ENCODE data around the gene C11orf16.
"Not testable (repeated sequence)": the region's sequence is repeated elsewhere in the genome, so short reads cannot be mapped to it uniquely, and the experiment has no call there.

Gene C11orf16

GRCh38 chr11:8932564-8933180 is at the start of gene C11orf16:
TSS of gene C11orf16 (minus strand) at chr11:8932947. CDS start at chr11:8932308, 639 bp downstream.
- in situ Hi-C loops (cut with HindIII; ENCODE audit: low sequenced_read_pairs), result no loop called here

DNA sequence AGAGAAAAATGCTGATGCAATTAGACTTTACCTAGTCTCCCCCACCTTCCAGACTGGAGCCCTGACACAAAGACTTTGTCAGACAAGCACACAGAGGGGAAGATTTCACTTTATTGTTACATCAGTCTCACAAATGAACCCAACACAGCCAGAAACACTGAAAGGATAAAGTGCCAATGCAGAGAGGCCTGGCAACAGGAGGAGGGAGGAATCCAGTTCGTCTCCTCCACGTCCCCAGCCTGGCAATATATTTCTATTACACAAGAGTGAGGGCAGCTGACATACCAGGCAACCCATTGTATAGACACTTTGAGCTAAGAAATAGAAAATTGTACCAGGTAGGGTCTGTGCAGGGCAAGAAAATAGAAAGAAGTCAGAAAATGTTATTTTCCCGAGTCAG is 47.7 kb upstream of the C11orf16 start:
- in situ Hi-C loops (cut with HindIII; ENCODE audit: low sequenced_read_pairs), result no loop called here

DNA sequence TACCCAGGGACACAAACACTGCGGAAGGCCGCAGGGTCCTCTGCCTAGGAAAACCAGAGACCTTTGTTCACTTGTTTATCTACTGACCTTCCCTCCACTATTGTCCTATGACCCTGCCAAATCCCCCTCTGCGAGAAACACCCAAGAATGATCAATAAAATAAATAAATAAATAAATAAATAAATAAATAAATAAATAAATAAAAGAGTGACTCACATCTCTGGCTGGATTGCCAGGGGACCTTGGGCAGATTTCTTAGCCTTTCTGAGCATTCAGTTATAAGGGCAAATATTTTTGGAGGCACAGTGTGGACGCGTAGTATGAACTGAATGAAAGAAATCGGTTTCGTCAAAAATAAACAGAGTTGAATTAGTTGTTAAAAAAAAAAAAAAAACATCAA is 46.6 kb upstream of the C11orf16 start:
- in situ Hi-C loops (cut with HindIII; ENCODE audit: low sequenced_read_pairs), result not testable (repeated sequence)

DNA sequence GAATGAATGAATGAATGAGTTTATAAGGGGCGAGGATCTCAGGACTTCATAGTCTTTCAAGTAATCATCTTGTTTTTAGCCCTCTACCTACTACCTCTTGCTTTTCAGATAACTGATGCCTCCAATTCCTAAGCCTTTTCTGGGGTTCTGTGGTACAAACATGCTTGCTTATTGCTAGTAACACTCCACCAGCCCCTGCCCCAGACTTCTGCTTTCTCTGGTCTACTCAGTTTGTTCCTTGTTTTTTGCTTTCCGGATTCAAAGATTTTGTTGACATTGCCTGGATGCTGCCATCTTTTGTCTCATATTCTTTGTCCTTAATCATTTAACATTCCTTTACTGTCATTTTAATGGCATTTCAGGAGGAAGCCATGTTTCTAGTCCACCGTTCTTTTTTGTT is 40.4 kb upstream of the C11orf16 start:
- in situ Hi-C loops (cut with HindIII; ENCODE audit: low sequenced_read_pairs), result no loop called here

DNA sequence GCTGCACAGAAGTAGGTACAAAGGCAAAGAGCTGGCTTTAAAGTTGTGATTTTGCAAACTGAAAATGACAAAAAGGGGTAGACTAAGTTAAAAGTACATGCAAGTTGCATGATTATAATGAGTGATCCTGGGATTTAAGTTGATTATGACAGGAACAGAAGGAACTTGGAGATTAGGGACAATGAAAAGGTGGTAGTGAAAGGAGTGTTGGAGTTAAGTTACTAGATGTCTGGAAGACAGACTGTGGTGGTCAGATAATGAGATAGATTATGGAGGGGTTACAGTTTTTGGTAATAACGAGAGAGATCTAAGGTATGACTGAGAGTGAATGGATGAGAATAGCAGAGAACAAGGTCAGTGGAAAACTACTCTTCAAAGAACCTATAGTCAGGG is 39.2 kb upstream of the C11orf16 start:
- in situ Hi-C loops (cut with HindIII; ENCODE audit: low sequenced_read_pairs), result no loop called here

DNA sequence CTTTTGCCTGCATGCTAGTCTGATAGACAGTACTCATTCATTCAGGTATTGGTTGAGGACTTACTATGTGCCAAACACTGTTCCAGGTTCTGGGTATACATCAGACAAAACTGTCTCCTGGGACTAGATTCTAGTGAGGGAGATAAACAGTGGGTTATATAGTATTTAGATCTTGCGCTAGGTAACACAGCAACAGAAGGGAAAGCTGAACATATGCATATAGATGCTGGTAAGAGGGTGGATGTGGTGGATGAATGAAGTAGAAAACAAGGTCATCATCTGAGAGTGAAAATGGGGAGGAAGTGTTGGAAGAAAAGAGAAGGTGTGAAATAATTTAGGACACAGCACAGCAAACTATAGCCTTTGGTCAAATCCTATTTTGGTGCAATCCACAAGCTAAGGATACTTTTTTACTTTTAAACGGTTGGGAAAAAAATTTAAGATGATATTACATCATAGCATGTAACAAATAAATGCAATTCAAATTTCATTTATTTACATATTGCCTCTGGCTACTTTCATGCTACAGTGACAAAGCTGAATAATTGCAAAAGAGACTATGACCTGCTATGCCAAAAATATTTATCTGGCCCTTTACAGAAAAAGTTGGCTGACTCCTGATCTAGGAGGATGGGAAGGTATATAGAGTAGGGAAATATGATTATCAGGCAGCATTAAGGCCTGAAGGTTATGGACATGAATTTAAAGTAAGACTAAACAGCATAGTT is 38.6 kb upstream of the C11orf16 start:
- in situ Hi-C loops (cut with HindIII; ENCODE audit: low sequenced_read_pairs), result no loop called here

DNA sequence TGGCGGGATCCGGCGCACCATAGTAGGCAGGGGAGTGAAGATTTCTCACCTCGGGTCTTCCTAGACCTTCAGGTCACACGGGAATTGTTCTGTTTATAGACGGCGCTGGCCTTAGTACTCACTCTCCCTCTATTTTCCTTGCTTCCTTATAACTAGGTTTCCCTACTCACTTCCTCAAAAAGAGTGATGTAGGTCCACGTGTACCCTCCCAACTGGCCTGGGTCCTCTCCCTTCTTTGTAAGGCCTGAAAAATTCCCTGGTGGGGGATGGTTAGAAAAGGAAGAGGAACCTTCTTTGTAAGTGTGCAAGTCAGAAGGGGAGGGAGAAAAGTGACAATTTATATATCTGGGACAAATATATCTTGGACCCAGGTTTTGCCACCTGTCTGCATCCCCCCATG is 34.4 kb upstream of the C11orf16 start:
- in situ Hi-C loops (cut with HindIII; ENCODE audit: low sequenced_read_pairs), result no loop called here

GRCh38 chr11:8964324-8965320 is 31.9 kb upstream of the C11orf16 start, which contains the start of gene TMEM9B:
TSS of gene TMEM9B (minus strand) at chr11:8964442. CDS start at chr11:8964313, 129 bp downstream.
- in situ Hi-C loops (cut with HindIII; ENCODE audit: low sequenced_read_pairs), result no loop called here

DNA sequence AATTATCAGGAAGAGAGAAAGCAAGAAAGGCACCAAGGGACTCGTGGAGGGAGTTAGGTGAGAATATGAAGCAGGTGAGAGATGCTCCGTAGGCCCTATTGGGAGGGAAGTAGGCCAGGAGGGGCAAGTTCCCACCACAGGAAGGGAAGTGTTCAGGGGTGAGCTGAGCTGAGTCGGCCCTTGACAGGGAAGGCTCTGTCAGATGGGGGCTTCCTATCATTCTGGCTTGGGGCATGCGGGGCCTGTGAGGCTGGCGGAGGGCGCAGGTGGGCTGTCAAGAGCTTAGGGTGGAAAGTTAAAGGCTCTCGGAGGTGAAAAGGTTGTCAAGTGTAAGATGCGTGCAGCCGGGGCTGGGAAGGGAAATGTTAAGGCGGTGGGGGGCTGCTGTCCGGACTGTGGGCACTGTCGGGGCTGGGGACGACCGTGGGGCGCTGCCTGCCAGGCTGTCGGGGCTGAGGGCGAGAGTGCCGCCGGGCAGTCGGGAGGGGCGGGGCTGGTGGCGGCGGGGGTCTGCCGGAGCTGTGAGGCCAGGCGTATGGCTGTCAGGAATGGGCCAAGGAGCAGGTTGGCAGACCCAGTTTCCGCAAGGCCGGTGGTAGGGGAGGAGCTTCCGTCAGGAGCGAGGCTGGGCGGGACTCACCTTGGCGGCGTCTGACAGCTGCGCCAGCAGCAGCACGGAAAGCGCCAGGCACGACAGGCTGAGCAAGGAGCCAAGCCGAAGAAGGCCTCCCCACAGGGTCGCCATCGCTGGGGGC is 31.0 kb upstream of the C11orf16 start:
- in situ Hi-C loops (cut with HindIII; ENCODE audit: low sequenced_read_pairs), result no loop called here

DNA sequence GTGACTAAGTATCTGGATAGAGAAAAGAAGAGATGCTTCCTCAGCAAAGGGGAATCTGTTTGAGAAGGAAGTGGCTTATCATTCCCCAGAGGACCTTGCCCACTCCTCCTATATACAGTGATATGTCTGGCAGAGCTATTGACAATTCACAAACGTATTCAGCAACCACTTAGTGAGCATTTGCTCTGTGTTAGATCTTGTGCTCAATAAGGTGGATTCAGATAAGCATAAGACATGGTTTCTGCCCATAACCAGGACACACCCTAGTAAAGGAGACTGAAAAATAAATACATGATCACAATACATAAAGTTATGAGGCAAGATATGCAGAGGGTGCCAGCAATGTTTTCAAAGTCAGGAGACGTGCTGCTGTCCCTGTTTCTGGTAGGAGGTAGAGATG is 30.1 kb upstream of the C11orf16 start:
- in situ Hi-C loops (cut with HindIII; ENCODE audit: low sequenced_read_pairs), result no loop called here

DNA sequence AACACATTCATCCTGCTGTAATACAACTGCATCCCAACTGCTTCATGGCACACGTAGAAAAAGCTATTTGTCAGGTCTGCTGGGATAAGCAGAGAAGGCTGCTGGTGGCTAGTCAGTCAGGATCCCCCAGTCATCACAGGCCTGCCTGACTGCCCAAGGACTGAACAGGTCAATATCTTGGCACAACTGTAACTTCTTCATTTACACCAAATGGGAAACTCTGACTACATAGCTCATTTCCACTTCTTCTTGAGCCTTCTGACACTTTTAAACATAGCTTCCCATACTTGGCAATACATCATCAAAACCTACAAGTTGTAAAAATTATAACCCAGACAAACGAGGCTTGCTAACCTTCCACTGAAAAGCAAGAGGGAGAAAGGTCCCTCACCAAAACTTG is 28.7 kb upstream of the C11orf16 start:
- in situ Hi-C loops (cut with HindIII; ENCODE audit: low sequenced_read_pairs), result no loop called here

DNA sequence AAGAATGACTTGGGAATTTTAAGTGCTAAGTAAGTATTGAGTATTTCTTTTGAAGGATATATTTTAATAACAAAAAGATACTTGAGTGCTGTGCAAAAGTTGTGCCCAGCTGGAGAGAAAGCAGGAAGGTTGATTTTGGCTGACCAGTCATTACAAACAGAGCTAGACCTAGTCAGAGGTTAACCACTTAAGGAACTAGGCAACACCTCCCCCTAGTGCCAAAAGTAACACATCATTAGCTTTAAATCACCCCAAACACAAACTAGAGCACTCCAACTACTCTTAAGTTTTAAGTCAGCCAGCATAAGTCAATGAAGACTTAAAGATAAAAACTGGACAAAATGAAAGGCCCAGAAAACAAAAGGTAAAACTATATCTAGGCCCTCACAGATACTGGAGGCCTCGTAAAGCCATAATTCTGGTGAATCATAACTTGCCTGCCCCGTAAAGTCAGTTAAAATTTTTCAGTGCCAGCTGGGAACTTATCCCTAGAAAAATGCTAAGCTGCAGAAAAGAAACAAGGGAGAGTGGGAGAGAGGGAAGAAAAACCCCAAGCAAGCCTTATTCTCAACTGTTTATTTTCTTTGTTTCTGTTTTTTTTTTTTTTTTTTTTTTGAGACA is 26.9 kb upstream of the C11orf16 start:
- in situ Hi-C loops (cut with HindIII; ENCODE audit: low sequenced_read_pairs), result no loop called here

DNA sequence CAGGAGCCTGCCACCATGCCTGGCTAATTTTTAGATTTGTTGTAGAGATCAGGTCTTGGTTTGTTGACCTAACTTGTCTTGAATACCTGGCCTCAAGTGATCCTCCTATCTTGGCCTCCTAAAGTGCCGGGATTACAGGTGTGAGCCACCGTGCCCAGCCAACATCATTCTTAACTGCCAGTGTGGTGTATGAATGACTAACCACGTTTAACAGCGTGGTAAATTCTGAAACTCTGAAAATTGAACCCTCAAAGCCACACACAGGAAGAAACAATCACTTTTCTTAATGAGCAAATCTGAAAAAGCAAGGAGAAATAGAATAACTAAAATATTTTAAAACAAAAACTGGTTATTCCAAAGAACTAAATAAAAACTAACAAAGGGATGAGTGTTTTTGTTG is 24.1 kb upstream of the C11orf16 start:
- in situ Hi-C loops (cut with HindIII; ENCODE audit: low sequenced_read_pairs), result no loop called here

DNA sequence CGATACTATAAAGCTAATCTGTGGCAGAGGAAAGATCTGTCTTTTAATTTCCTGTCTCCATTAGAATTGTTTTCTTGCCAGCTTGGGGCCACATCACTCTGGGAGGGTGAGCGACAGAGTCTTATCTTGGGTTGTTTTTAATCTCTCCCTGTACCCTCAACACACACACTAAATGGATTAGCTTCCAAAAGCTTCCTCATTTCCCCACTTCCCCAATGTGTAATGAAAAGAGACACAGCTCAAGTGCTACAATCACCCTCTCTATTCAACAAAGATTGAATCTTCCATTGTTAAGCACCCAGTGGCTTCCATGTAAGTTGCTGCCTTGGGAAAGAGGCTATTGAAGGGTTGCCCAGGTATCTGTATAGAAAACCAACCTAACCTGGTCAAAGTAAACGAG is 16.1 kb upstream of the C11orf16 start:
- in situ Hi-C loops (cut with HindIII; ENCODE audit: low sequenced_read_pairs), result loop anchor here (5.0 kb wide), 1 partner anchor 62 kb away; no protein-coding TSS in a partner anchor

DNA sequence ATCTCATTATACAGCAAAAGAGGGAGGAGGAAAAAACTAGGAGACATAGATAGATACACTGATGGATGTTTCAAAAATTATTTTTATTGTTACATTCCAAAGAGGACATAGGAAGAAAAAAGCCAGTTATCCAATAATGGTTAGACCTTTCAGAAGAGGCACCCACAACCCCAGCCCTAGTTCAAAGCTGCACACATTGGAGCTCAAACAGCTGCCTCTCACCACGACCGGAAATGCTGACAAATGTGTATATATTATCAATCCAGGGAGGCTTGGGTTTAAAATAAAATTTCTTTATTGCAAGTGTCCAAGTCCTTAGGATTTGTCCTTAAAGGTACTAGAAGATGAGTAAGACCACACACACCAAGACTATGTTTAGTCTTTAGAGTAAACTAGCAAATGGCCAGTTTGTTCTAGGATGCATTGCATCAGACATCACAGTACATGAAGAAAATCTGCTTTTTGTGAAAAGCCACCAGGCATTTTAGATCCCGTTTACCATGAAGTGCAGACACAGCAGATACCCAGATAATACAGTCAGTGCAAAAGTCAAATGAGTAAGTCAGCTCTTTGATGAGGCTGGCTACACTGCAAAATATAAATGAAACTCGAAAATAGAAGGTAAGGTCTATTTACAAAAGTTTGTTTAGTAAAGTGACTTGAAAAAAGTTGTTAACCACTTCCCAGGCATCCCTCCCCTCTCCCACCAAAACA is 14.6 kb upstream of the C11orf16 start:
- in situ Hi-C loops (cut with HindIII; ENCODE audit: low sequenced_read_pairs), result loop anchor here (5.0 kb wide), 1 partner anchor 60 kb away; no protein-coding TSS in a partner anchor

GRCh38 chr11:8942518-8943066 is 9.8 kb upstream of the C11orf16 start, which contains the start of gene ASCL3:
TSS of gene ASCL3 (minus strand) at chr11:8943016. CDS start at chr11:8938161, 4,855 bp downstream.
- in situ Hi-C loops (cut with HindIII; ENCODE audit: low sequenced_read_pairs), result no loop called here

DNA sequence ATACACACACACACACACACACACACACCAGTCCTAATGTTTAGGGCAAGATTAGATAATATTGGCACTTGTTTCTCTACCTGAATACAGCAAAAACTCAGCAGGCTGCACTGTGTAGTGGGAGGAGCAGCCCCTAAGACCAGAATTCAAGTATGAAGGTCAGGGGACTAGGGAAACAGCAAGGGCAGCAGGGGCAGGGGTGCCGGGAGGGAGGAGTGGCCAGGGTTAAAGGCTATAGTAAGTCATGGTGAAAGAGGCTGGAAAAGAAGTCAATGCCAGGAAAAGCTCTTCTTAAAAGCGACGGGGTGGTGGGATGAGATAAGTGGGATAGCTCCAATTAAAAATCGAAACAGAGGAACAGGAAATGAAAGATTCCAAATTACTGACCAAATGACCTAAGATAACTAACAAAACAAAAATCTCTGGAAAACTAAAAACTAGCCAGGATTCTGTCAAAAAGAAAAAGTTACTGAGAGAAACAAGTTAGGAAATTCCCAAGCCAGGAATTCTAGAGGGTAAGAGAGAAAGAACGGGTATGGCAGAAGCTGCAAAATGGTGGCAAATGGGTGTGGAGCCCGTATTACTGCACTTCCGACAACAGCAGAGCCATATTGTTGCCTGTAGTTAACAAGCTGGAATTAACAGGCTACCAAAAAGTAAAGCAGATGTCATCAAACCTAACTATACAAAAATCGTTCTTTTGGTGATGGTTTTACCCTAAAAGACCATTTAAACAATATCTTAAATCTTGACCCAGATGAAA is 8.8 kb upstream of the C11orf16 start:
- in situ Hi-C loops (cut with HindIII; ENCODE audit: low sequenced_read_pairs), result no loop called here

DNA sequence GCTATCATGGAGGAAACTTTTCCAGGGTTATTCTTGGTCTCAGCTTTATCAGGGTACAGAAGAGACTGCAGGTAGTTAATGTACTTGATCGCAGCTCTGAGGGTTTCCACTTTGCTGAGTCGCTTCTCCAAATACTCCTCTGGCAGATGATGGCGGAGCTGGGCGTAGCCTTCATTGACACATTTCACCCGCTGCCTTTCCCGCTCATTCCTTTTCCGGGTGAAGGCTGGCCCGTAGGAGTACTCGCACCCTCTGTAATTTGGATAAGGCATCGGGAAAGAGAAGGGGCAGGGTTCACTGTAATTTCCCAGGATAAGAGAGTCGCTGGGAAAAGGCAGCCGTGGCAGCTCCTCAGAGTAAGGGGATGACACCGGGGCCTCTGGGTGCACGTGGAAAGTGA is 4.9 kb upstream of the C11orf16 start:
- in situ Hi-C loops (cut with HindIII; ENCODE audit: low sequenced_read_pairs), result loop anchor here (5.0 kb wide), 1 partner anchor 105 kb away; no protein-coding TSS in a partner anchor
